Breast epithelium (tissue), 3 donors: Measurements from ENCODE around the gene DOCK3.

ENCODE experiments used
- POLR2A ChIP-seq: fragments of 450-650 bp; IDR thresholded peaks from one replicate; pipeline ENCODE4 v1.6.1; 2016; ENCODE audit warnings: antibody characterized with exemption, mild to moderate bottlenecking, moderate library complexity
- POLR2AphosphoS5 ChIP-seq, 3 donors: sonication (generic); formaldehyde crosslinking; IDR thresholded peaks; one replicate each; pipeline ENCODE4 v1.6.1; 2017; ENCODE audit warnings: antibody characterized with exemption in 3 of 3
- TF ChIP-seq, protein P1 (sequence below), 3 donors: fragments of 450-650 bp; IDR thresholded peaks; one replicate each; pipeline ENCODE4 v1.5.1; 2016 to 2017; ENCODE audit warnings: antibody characterized with exemption in 3 of 3, mild to moderate bottlenecking in 3 of 3, moderate library complexity in 3 of 3

DNA sequence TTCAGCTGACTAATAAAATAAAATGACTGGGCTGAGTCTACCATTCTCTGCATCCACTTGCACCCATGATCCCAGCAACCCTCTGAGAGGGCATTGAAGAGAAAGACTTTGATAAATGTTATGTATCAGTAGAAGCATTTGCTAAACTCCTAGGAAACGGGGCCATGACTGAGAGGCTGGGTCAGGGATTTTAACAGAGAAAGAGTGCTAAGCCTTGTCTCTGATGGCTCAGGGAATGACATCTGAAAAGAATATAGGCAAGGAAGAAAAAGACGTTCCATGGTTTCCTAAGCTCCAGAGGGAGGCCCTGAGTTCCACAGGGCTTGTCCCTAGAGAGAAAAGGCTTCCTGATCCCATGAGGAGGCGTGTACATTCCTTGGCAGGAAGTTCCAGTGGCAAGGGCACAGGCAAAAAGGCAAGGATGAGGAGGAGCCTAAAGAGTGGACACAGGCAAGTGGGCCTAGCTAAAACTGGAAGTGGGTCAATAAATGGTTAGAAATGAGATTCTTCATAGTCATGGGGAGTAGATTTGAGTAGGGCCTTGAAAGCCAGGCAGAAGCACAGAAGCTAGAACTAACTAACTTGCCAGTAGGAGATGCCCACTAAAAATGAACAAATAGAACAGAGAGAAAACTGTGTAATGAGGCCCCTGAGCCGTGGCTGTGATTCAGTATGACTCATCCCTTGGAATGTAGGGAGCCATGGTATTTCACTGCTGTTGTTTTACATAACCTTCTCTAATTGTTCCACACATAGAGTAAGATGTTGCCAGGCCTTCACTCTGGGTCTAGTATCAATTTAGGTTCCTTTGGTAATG is 665.5 kb downstream of the DOCK3 start:
- TF ChIP-seq POLR2A (no peak), POLR2AphosphoS5 (IDR thresholded peaks at IDR 0.05) (peak in 1 of 3 donors; percentile 6)
- TF ChIP-seq, protein P1, sequence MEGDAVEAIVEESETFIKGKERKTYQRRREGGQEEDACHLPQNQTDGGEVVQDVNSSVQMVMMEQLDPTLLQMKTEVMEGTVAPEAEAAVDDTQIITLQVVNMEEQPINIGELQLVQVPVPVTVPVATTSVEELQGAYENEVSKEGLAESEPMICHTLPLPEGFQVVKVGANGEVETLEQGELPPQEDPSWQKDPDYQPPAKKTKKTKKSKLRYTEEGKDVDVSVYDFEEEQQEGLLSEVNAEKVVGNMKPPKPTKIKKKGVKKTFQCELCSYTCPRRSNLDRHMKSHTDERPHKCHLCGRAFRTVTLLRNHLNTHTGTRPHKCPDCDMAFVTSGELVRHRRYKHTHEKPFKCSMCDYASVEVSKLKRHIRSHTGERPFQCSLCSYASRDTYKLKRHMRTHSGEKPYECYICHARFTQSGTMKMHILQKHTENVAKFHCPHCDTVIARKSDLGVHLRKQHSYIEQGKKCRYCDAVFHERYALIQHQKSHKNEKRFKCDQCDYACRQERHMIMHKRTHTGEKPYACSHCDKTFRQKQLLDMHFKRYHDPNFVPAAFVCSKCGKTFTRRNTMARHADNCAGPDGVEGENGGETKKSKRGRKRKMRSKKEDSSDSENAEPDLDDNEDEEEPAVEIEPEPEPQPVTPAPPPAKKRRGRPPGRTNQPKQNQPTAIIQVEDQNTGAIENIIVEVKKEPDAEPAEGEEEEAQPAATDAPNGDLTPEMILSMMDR (IDR thresholded peaks at IDR 0.05): no peak
